Measurements from ENCODE around the gene SIRPB1.
"Not testable (repeated sequence)": the region's sequence is repeated elsewhere in the genome, so short reads cannot be mapped to it uniquely, and the experiment has no call there.

The SIRPB1 gene

DNA sequence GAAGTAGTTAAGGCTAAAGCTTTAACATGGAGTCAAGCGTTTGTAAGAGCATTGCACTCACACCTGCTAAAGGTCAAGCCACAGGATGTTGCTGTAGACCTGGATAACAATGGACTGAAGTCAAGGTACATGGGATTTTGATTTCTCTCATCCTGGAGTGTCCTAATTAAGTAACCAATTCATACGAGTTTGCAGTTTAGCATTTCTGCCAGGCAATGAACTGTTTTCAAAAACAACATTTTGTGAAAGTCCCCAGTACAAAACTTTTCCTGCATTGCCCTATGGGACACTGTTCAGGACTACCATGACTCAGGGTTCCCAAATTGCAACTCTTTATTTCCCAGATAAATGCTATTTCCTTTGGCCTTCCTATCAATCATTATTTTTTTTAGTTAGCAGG lies 17.4 kb upstream of the SIRPB1 start:
- DNase-seq (ENCODE audit: low read depth in 2 of 2), result no peak

DNA sequence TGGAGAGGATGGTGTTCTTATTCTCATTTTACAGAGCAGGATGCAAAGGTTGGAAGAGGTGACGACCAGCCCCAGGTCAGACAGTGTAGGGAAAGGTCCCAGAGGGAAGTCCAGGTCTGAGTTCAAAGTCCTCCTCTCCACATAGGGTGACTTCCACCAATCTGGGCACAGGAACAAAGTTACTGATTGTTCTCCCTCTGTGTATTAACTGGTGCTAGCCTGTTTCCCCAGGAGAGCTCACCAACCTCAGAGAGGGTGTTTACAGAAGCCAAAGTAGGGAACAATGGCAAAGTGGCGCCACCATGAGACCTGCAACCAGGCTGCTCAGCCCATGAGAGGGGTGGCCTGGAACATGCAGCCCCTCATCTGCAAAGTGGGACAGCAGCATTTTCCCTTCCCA lies 16.8 kb upstream of the SIRPB1 start:
- DNase-seq (ENCODE audit: low read depth in 2 of 2), result no peak

DNA sequence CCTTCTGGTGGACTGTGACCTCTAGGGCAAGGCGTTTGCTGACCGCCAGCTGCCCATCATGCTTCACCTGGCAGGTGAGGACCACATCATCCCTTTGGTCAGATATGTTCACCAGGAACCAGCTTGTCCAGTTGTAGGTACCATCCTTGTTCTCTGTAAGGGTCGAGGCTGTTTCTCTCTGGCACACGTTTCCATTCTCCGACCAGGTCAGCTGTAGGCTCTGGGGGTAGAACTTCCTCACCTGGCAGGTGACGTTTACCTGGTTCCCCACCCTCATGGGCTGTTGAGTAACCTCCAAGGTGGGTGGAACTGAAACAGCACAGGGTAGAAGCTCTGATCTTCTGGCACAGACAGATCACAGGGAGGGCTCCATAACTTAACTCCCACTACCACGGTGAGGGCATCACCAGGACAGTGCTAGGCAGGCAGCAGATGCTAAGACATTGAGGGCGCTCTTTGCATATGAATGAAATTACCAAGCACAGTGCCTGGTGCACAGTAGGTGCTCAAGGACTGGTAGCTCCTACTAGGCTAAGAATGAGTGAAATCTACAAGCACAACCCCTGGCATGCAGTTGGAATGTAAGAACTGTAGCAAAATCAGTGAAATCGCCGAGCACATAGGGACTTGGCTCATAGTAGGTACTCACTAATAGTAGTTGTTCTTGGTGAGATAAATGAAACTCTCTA lies 15.6 kb upstream of the SIRPB1 start:
- DNase-seq (ENCODE audit: low read depth in 2 of 2), result no peak

GRCh38 chr20:1633535-1633934 lies 13.7 kb upstream of the SIRPB1 start:
- DNase-seq (ENCODE audit: low read depth in 2 of 2), result no peak

DNA sequence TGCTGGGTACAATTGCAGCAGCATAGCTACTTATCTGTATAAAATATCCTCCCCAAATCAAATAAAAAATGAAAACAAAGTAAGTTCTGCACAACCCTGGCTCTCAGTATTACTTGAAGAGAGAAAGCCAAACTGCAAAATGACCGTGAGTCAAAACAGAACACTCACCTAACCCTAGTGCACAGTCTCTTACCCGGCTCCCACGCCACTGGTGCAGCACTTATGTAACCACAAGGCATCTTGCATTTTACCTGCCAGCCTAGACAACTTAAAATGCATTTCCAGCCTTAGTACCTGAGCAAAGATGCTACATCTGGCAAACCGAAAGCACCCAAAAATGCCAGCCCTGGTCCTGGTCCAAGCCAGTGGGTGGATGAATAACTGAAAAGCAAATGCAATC lies 12.4 kb upstream of the SIRPB1 start:
- peak in 1 of 2 donors; percentile 32 for DNase-seq (ENCODE audit: low read depth in 2 of 2)

GRCh38 chr20:1631309-1632151 lies 11.7 kb upstream of the SIRPB1 start:
- no peak for DNase-seq (ENCODE audit: low read depth in 2 of 2)

- no peak for DNase-seq (ENCODE audit: low read depth in 2 of 2)
Observed at GRCh38 chr20:1630186-1630585, 10.4 kb upstream of the SIRPB1 start.

GRCh38 chr20:1629321-1629720 lies 9.5 kb upstream of the SIRPB1 start:
- no peak for DNase-seq (ENCODE audit: low read depth in 2 of 2)

DNA sequence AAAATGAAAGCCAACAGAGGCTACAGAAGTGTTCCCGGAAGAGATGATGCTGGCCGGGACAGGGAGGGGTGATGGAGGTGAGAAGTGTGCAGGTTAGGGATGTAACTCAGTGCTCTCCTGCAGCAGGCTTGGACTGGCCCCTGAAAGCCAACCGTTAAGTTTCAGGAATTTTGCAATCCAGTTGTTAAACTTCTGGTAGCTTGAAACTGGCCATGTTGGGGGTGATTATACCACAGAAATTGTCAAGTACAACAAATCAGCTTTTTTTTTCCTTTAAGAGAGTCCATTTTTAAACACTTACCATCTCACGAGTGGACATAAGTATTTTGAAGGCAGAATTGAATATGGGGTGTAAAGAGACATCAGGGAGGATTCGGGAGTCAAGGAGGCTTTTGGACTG lies 8.8 kb upstream of the SIRPB1 start:
- DNase-seq (ENCODE audit: low read depth in 2 of 2), result no peak

- no peak for DNase-seq (ENCODE audit: low read depth in 2 of 2)
Observed at GRCh38 chr20:1627200-1627550, 7.4 kb upstream of the SIRPB1 start.

DNA sequence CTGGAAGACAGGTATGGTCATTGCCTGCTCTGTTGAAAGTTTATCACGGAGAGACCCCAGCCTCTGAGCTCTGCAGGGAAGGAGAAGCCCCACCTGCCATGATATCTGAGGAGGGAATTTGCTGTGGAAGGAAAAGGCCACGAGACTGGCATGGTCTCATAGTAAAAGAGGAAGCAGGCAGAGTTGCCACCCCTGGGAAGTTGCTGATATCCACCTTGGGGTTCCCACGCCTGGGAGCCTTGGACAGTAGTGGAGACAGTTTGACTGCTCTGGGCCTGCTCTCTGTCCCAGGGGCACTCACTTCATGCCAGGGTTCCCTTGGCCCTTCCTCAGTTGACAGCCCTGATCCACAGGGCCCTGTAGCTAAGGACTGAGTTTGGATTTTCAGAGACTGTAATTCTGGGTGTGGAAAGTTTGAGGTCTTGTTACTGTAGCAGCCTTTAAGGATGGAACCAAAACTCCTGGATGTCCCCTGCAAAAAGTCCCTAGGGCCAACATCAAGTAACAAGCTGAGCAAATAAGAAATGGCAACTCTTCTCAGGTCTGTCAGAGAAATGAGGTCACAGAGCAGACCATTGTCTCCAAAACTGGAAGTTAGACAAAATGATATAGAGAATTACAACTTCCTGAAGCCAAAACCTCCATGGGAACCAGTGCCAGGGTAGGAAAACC lies 6.9 kb upstream of the SIRPB1 start:
- no peak for DNase-seq (ENCODE audit: low read depth in 2 of 2)

- DNase-seq (ENCODE audit: low read depth in 2 of 2), result no peak
Observed at GRCh38 chr20:1625083-1625690, 5.4 kb upstream of the SIRPB1 start.

DNA sequence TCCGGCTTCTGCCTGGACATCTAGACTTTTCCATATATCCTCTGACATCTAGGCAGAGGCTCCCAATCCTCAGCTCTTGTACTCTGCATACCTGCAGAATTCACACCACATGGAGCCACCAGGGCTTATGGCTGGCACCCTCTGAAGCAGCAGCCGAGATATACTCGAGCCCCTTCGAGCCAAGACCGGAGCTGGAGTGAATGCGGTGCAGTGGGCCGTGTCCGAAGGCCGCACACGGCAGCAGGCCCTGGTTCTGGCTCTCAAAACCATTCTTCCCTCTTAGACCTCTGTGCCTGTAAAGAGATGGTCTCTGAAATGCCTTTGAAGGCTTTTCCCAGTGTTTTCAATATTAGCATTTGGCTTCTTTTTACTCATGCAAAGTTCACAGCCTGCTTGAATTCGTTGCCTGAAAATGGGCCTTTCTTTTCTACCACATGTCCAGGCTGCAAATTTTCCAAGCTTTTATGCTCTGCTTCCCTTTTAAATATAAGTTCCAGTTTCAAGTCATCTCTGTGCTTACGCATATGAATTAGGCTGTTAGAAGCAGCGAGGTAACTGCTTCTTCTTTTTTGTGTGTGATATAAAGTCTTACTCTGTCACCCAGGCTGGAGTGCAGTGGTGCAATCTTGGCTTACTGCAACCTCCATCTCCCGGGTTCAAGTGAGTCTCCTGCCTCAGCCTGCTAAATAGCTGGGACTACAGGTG lies 3.8 kb upstream of the SIRPB1 start:
- DNase-seq (ENCODE audit: low read depth in 2 of 2), result no peak

DNA sequence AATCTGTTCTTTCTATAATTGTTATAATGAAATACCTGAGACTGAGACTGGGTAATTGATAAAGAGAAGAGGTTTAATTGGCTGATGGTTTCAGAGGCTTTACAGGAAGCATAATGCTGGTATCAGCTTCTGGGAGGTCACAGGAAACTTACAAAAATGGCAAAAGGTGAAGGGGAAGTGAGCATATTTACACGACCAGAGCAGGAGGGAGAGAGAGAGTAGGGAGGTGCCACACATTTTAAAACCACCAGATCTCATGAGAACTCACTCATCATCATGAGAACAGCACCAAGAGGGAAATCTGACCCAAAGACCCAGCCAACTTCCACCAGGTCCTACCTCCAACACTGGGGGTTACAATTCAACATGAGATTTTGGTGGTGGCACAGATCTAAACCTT lies 2.6 kb upstream of the SIRPB1 start:
- no peak for DNase-seq (ENCODE audit: low read depth in 2 of 2)

DNA sequence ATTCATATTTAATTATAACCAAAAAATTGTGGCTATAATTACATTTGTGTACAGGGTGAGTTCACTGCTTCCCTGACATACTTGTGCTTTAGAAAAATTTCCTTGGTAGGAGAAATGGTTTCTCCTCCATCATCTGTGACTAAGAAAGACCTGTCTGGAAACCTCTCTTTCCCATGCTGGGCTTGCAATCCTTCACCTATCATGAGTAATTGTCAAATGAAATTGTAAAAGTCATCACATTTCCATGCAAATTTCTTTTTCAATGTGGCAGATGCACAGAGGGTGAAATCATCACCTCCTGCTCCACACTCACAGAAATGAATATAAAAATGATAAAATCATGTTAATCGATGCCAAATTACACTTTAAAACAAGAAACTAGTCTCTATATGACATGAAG lies 1.5 kb upstream of the SIRPB1 start:
- no peak for DNase-seq (ENCODE audit: low read depth in 2 of 2)

- no peak for DNase-seq (ENCODE audit: low read depth in 2 of 2)
Observed at GRCh38 chr20:1618954-1619540, 762 bp downstream of the SIRPB1 start.

DNA sequence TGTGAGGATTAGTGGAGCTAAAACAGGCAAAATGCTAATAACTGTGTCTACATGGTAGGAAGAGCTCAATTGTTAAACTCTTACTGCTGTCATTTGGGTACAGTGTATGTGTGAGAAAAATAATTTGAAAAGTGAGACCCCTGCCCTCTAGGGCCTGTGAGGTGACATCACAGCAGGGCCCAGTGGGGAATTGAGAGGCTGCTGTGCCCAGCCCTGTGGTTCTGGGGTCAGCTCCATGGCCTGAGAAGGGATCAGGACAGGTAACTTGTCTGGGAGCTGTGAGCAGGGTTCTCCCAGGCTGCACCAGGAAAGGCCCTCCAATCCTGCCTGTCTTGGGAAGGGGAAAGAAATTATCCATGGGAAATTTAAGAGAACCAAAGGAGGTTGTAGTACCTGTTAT lies 1.3 kb downstream of the SIRPB1 start:
- DNase-seq (ENCODE audit: low read depth in 2 of 2), result no peak

DNA sequence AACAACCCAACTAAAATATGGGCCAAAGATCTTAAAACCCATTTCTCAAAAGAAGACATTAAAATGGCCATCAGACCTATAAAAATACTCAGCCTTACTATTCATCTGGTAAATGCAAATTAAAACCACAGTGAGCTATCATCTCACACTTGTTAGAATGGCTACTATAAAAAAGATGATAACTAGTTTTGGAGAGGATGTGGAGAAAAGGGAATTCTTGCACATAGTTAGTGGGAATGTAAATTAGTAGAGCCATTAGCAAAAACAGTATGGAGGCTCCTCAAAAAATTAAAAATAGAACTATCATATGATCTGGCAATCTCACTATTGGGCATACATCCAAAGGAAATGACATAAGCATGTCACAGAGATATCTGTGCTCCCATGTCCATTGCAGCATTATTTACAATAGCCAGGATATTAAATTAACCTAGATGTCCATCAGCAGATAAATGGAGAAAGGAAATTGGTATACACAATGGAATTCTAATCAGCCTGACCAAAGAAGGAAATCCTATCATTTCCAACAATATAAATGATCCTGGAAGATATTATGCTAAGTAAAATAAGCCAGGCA lies 2.9 kb downstream of the SIRPB1 start:
- DNase-seq (ENCODE audit: low read depth in 2 of 2), result no peak

- DNase-seq (ENCODE audit: low read depth in 2 of 2), result not testable (repeated sequence)
Observed at GRCh38 chr20:1610404-1610803, 9.4 kb downstream of the SIRPB1 start.

DNA sequence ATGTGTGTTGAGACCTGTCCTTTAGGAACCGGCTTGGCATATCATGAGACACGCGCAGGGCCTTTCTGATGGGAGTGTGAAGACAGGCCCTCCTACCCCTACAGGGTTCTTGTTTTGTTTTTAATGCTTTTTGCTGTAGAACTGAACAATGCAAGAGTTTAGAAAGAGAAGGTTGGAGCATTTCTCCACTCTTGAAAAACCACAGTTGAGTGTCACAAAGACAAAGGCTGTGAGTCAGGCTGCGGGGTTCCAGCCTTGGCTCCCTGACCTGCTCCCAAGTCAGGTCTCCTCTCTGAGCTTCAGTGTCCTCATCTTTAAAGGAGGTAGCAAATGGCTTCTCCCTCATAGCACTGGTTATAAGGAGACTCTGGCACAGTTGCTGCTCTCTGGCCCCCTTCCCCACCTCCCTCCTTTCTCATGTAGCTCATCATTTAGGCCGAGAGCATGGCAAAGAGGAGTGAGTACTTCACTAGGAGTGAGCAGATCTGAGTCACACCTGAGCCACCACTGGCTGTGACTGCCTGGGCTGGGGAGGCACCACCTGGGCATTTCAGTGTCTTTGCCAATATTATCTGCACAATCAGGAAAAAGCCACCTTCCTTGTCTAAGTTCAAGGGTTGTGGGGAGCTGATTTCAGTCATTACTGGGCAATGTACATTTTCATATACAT lies 11.0 kb downstream of the SIRPB1 start:
- not testable (repeated sequence) for DNase-seq (ENCODE audit: low read depth in 2 of 2)

DNA sequence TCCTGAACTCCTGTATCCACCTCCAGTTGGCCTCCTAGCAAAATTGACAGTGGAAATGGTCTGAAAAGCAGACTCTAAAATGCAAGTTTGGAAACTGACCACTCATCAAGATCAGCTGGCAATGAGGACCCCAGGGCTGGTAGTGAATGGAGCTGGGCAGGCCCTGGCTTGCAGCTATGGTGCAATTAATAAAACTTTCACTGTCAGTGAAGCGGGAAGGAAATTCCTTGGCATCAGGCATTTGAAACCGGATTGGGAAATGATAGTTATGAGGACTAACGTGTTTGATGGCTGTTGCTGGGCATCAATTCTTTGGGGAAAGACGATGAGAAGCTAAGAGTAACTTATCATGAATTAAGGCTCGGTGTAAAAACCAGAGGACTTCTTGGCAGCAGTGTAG lies 19.1 kb downstream of the SIRPB1 start:
- no peak for DNase-seq (ENCODE audit: low read depth in 2 of 2)

Measured in stimulated activated CD4-positive, alpha-beta T cell treated with anti-CD3 and anti-CD28 coated beads, Interleukin-1b, Interleukin-23, amount 100 ng/mL, for 4 hours (primary cell).